HG03354 (cell line): ENCODE results near the gene TRAK2.
"Not testable (repeated sequence)": the region's sequence is repeated elsewhere in the genome, so short reads cannot be mapped to it uniquely, and the experiment has no call there.

Source experiments
- ATAC-seq: cut with Tn5 transposase; IDR thresholded peaks from one replicate; pipeline ENCODE4 v1.9.1; 2021; ENCODE audit warnings: mild to moderate bottlenecking; ENCODE audit not compliant: unreplicated experiment, poor library complexity, severe bottlenecking

TRAK2 gene

GRCh38 chr2:201377218-201377617, 74.0 kb downstream of the TRAK2 start:
- ATAC-seq, result no peak

DNA sequence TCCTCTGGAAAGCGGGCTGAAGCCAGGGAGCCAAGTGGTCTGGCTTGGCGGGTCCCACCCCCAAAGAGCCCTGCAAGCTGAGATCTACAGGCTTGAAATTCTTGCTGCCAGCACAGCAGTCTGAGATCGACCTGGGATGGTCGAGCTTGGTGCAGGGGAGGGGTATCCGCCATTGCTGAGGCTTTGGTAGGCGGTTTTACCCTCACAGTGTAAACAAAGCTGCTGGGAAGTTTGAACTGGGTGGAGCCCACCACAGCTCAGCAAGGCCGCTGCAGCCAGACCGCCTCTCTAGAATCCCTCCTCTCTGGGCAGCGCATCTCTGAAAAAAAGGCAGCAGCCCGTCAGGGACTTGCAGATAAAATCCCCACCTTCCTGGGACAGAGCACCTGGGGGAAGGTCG, 81.5 kb downstream of the TRAK2 start:
- ATAC-seq, result no peak

- ATAC-seq, result not testable (repeated sequence)
Observed at GRCh38 chr2:201369318-201369717, 81.9 kb downstream of the TRAK2 start.

- ATAC-seq, result no peak
Observed at GRCh38 chr2:201366146-201366545, 85.1 kb downstream of the TRAK2 start.

DNA sequence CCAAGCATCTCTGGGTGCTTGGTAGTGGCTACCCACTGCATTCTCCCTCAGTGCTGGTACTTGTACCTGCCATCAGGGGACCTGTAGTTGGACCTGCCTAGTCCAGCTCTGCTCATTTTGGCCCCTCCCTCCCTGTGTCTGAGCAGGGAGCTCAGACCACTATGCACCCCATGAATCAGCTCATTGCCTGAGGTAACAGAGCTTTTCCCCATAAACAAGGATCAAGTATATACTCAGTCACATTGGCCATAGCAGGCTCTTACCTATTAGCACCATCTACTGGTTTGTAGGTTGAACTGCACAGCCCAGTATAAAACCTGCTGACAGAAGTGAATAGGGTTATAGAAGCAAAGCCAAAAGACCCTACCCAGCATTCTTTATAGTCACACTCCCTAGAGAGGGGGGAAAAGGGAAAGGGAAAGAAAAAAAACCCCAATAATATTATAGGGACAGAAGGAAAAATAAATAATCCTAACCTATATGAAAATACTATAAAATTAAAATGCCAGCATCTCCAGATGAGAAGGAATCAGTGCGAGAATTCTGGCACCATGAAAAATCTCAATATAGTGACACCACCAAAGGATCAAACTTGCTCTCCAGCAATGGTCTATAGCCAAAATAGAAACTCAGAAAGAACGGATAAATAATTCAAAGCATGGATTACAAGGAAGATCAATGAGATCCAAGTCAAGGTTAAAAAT, 87.2 kb downstream of the TRAK2 start:
- ATAC-seq, result peak; percentile 62

- ATAC-seq, result no peak
Observed at GRCh38 chr2:201362396-201362795, 88.9 kb downstream of the TRAK2 start.

- no peak for ATAC-seq
Observed at GRCh38 chr2:201361078-201361733, 90.1 kb downstream of the TRAK2 start.

- no peak for ATAC-seq
Observed at GRCh38 chr2:201360256-201360655, 91.0 kb downstream of the TRAK2 start.

- no peak for ATAC-seq
Observed at GRCh38 chr2:201358684-201359083, 92.6 kb downstream of the TRAK2 start.

- ATAC-seq, result no peak
Observed at GRCh38 chr2:201357221-201357620, 94.0 kb downstream of the TRAK2 start, which contains the start of gene FLACC1. TSS of gene FLACC1 (minus strand) at chr2:201357345. CDS start at chr2:201351404, 5,941 bp downstream.

DNA sequence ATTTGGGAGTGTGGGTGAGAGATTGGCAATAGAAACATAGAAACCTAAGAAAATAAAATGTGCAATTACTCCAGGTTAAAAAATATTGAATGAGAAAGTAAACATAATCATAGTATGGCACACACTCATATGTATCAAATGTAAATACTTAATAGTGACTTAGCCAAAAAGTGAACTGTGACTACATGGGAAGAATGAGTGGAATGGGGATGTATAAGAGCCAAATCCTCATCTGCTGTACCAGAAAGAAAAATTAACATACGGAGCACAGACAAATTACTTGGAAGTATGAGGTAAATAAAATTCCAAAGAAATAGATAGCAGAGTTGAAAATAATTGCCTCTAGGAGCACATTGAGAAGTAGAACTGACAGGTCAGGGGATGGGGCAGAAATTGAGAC, 98.1 kb downstream of the TRAK2 start:
- no peak for ATAC-seq

- no peak for ATAC-seq
Observed at GRCh38 chr2:201350879-201351278, 100.4 kb downstream of the TRAK2 start.

DNA sequence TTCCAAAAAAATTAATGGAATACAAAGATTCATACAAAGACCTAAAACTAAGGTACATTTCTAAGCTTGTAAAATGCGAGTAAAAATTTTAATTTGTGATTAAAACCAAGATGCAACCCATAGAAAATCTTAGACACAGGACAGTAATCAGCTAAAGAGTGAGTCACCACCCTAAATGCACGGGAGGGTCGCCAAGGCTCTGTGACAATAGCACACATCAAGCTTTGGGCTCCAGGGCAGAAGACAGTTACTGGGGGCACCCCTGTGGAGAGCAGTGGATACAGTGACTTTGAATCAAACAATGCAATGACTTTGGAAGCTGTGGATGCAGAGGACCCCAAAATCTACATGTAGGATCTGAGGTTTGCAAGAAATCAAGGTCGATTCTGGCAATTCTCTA, 101.7 kb downstream of the TRAK2 start:
- ATAC-seq, result no peak

GRCh38 chr2:201348758-201349157, 102.5 kb downstream of the TRAK2 start:
- no peak for ATAC-seq

GRCh38 chr2:201347138-201347537, 104.1 kb downstream of the TRAK2 start:
- no peak for ATAC-seq

GRCh38 chr2:201345625-201346213, 105.5 kb downstream of the TRAK2 start:
- no peak for ATAC-seq

GRCh38 chr2:201344663-201345366, 106.4 kb downstream of the TRAK2 start:
- peak; percentile 98 for ATAC-seq

DNA sequence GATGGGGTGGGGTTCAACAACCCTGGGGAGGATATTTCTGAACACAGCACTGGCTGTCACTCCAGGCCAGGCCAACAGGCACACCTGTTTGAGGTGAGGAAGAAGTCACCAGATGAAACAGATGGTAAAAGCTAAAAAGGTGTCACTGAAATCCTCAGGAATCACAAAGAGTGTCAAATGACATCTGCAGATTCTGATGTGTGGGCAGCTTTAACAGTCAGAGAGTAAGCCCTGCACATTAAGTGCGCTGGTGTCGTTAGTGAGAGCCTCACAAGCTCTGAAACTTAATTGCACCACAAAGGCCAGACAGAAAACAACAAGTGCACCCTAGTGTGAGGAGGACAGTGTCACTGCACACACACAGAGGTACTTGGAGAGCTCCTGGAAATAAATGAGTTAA, 107.7 kb downstream of the TRAK2 start:
- ATAC-seq, result no peak

- no peak for ATAC-seq
Observed at GRCh38 chr2:201342923-201343322, 108.3 kb downstream of the TRAK2 start.

DNA sequence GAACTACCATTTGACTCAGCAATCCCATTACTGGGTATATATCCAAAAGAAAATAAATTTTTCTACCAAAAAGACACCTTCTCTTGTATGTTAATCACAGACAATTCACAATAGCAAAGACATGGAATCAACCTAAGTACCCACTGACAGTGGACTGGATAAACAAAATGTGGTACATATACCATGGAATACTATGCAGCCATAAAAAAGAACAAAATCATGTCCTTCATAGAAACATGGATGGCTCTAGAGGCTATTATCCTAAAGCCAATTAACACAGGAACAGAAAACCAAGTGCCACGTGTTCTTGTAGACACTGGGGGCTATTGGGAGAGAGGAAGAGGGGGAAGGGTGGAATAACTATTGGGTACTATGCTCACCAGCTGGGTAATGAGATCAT, 121.8 kb downstream of the TRAK2 start:
- ATAC-seq, result no peak
